ENCODE measurements around the gene LAMB3. TPM values are rescaled to one million over a fixed set of nuclear protein-coding genes. Genes with fewer than 3 reads are reported as not detected.

LAMB3 gene
- polyA plus RNA-seq, 1 donor from 2014 or later = 5.8 TPM

DNA sequence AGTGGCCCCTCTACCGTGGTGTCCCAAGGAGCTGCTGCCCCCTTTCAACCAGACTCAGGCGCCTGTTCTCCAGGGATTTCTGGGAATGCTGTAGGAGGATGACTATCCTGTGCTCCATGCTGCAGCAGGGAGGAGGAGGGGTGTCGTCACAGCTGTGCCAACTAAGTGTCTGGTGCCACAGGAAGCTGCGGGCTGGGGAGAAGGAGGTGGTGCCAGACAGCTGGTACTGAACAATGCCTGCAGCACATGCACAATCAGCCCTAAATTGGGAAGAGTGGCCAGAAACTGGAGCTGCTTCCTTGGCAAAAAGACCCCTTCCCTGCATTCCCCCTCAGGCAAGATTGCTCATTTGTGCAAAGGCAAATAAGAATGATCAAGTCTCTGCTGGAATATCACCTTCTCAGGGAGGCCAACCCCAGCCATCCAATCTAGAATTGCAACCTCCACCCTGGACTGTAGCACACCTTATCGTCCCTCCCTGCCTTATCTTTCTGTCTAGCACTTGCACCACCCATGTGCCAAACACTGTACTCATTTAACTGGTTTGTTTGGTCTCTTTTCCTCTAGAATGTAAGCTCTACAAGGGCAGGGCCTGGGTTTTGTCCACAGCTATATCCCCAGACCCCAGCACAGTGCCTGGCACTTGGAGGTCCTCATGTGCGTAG, 33.3 kb downstream of the LAMB3 start:
- Histone ChIP-seq H3K9ac (ENCODE audit: low read length) (no peak overlapping the region), H3K4me2 (ENCODE audit: low read length) (no peak overlapping the region), H3K9me2 (ENCODE audit: insufficient read depth, low read length) (no peaks in the 10 kb centered on the region), H3K79me2 (replicated peaks; ENCODE audit: insufficient read depth, low read length) (no peaks in the 10 kb centered on the region), H3K4me3 (ENCODE audit: low read length) (no peak overlapping the region), H3K27me3 (ENCODE audit: insufficient read depth, low read depth, low read length) (no peaks in the 10 kb centered on the region), H3K27ac (ENCODE audit: low read length) (no peak overlapping the region), H2AFZ (ENCODE audit: low read depth, low read length) (no peak overlapping the region), H3K9me3 (ENCODE audit: low read length) (no peaks in the 10 kb centered on the region), H4K20me1 (ENCODE audit: insufficient read depth) (no peaks in the 10 kb centered on the region), H3K36me3 (ENCODE audit: insufficient read depth, low read length) (no peaks in the 10 kb centered on the region), H3F3A (ENCODE audit: insufficient read depth, low read length, poor library complexity, severe bottlenecking) (no peaks in the 10 kb centered on the region)
- TF ChIP-seq MXI1 (conservative IDR thresholded peaks at IDR 0.05; ENCODE audit: poor library complexity, severe bottlenecking) = no peak

DNA sequence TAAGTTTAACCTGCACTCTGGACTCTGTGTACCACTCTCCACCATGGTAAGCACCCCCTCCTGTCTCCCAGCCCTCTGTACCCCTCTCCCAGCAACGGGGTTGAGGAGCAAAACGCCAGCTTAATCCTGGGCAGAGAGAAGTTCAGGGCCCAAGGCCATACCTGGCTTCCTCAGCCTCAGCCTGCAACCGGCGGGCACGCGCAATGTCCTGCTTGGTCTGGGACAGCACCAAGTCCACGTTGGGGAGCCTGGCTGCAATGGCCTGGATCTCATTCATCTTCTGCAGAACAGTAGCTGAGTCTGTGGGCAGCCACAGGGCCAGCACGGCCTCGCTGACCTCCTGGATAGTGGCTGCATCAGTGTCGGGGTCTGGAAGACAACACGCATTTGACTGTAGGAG, 33.9 kb downstream of the LAMB3 start:
- Histone ChIP-seq H3K36me3 (ENCODE audit: insufficient read depth, low read length) (no peaks in the 10 kb centered on the region), H2AFZ (ENCODE audit: low read depth, low read length) (no peak overlapping the region), H3K79me2 (replicated peaks; ENCODE audit: insufficient read depth, low read length) (no peaks in the 10 kb centered on the region), H3K27ac (ENCODE audit: low read length) (no peak overlapping the region), H3K9me3 (ENCODE audit: low read length) (no peaks in the 10 kb centered on the region), H3K9ac (ENCODE audit: low read length) (no peak overlapping the region), H3K4me3 (ENCODE audit: low read length) (no peak overlapping the region), H3K27me3 (ENCODE audit: insufficient read depth, low read depth, low read length) (no peaks in the 10 kb centered on the region), H4K20me1 (ENCODE audit: insufficient read depth) (no peaks in the 10 kb centered on the region), H3F3A (ENCODE audit: insufficient read depth, low read length, poor library complexity, severe bottlenecking) (no peaks in the 10 kb centered on the region), H3K4me2 (ENCODE audit: low read length) (no peak overlapping the region), H3K9me2 (ENCODE audit: insufficient read depth, low read length) (no peaks in the 10 kb centered on the region)
- no peak for TF ChIP-seq EZH2 (IDR thresholded peaks at IDR 0.05; ENCODE audit: borderline replicate concordance, insufficient read depth, low read length, poor library complexity, severe bottlenecking)

DNA sequence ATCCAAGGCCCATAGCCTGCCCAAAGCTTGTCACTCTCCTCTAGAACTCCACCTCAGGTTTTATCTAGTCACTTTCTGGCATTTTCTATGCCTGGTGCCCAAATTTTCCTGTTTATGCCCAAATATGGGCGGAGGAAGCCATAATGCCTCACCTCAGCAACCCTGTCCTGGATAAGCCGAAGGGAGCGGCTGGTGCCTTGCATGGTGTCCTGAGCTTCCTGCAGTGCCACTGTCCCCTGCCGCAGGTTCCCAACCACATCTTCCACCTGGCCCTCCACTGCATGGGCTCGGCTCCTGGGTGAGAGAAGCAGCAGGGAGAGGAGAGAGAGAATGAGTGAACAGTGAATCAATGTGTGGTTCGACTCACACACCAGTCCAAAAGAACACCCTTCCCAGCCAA, 34.5 kb downstream of the LAMB3 start:
- H3K27ac ChIP-seq (ENCODE audit: low read length) = no peak overlapping the region
- TF ChIP-seq MXI1 (conservative IDR thresholded peaks at IDR 0.05; ENCODE audit: poor library complexity, severe bottlenecking) (no peak), RAD21 (conservative IDR thresholded peaks at IDR 0.05) (no peak), POLR2AphosphoS5 (IDR thresholded peaks at IDR 0.05) (no peak), EZH2 (IDR thresholded peaks at IDR 0.05; ENCODE audit: borderline replicate concordance, insufficient read depth, low read length, poor library complexity, severe bottlenecking) (no peak), SMC3 (conservative IDR thresholded peaks at IDR 0.05; ENCODE audit: poor library complexity) (no peak), EP300 (conservative IDR thresholded peaks at IDR 0.05; ENCODE audit: poor library complexity, severe bottlenecking) (no peak), TAF1 (IDR thresholded peaks at IDR 0.05; ENCODE audit: low read depth) (no peak)
- TF ChIP-seq, protein P1, sequence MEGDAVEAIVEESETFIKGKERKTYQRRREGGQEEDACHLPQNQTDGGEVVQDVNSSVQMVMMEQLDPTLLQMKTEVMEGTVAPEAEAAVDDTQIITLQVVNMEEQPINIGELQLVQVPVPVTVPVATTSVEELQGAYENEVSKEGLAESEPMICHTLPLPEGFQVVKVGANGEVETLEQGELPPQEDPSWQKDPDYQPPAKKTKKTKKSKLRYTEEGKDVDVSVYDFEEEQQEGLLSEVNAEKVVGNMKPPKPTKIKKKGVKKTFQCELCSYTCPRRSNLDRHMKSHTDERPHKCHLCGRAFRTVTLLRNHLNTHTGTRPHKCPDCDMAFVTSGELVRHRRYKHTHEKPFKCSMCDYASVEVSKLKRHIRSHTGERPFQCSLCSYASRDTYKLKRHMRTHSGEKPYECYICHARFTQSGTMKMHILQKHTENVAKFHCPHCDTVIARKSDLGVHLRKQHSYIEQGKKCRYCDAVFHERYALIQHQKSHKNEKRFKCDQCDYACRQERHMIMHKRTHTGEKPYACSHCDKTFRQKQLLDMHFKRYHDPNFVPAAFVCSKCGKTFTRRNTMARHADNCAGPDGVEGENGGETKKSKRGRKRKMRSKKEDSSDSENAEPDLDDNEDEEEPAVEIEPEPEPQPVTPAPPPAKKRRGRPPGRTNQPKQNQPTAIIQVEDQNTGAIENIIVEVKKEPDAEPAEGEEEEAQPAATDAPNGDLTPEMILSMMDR (IDR thresholded peaks at IDR 0.05; ENCODE audit: poor library complexity, severe bottlenecking) = no peak
- TF ChIP-seq, protein P2, sequence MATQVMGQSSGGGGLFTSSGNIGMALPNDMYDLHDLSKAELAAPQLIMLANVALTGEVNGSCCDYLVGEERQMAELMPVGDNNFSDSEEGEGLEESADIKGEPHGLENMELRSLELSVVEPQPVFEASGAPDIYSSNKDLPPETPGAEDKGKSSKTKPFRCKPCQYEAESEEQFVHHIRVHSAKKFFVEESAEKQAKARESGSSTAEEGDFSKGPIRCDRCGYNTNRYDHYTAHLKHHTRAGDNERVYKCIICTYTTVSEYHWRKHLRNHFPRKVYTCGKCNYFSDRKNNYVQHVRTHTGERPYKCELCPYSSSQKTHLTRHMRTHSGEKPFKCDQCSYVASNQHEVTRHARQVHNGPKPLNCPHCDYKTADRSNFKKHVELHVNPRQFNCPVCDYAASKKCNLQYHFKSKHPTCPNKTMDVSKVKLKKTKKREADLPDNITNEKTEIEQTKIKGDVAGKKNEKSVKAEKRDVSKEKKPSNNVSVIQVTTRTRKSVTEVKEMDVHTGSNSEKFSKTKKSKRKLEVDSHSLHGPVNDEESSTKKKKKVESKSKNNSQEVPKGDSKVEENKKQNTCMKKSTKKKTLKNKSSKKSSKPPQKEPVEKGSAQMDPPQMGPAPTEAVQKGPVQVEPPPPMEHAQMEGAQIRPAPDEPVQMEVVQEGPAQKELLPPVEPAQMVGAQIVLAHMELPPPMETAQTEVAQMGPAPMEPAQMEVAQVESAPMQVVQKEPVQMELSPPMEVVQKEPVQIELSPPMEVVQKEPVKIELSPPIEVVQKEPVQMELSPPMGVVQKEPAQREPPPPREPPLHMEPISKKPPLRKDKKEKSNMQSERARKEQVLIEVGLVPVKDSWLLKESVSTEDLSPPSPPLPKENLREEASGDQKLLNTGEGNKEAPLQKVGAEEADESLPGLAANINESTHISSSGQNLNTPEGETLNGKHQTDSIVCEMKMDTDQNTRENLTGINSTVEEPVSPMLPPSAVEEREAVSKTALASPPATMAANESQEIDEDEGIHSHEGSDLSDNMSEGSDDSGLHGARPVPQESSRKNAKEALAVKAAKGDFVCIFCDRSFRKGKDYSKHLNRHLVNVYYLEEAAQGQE (IDR thresholded peaks at IDR 0.05; ENCODE audit: borderline replicate concordance) = no peak
- no peaks in the 10 kb centered on the region for H3K79me2 ChIP-seq (replicated peaks; ENCODE audit: insufficient read depth, low read length)
- H2AFZ ChIP-seq (ENCODE audit: low read depth, low read length) = no peak overlapping the region
- no peak overlapping the region for H3K4me2 ChIP-seq (ENCODE audit: low read length)
- no peaks in the 10 kb centered on the region for H3K9me3 ChIP-seq (ENCODE audit: low read length)
- H3K27me3 ChIP-seq (ENCODE audit: insufficient read depth, low read depth, low read length) = no peaks in the 10 kb centered on the region
- no peak overlapping the region for H3K9ac ChIP-seq (ENCODE audit: low read length)
- H3F3A ChIP-seq (ENCODE audit: insufficient read depth, low read length, poor library complexity, severe bottlenecking) = no peaks in the 10 kb centered on the region
- H3K36me3 ChIP-seq (ENCODE audit: insufficient read depth, low read length) = no peaks in the 10 kb centered on the region
- no peaks in the 10 kb centered on the region for H3K9me2 ChIP-seq (ENCODE audit: insufficient read depth, low read length)
- H3K4me3 ChIP-seq (ENCODE audit: low read length) = no peak overlapping the region
- no peaks in the 10 kb centered on the region for H4K20me1 ChIP-seq (ENCODE audit: insufficient read depth)
